OCI-LY1 (cell line): ENCODE data around the gene TAGLN2.

Source experiments
- H2AFZ ChIP-seq: fragments of 200-600 bp; sonication (generic), shearing (Covaris generic); 2 replicates; pipeline ENCODE4 v1.6.0; 2014; ENCODE audit warnings: antibody characterized with exemption, mild to moderate bottlenecking, low read length
- H3F3A ChIP-seq: fragments of 200-600 bp; sonication (generic), shearing (Covaris generic); 2 replicates; pipeline ENCODE4 v1.6.0; 2014; ENCODE audit warnings: mild to moderate bottlenecking, antibody characterized with exemption, low read length, moderate library complexity; ENCODE audit not compliant: insufficient read depth
- H3K27ac ChIP-seq: fragments of 200-600 bp; sonication (generic); 2 replicates; pipeline ENCODE4 v1.5.1; 2014; ENCODE audit warnings: low read length, mixed run types, mild to moderate bottlenecking, low read depth; ENCODE audit not compliant: poor library complexity, severe bottlenecking
- H3K27me3 ChIP-seq: fragments of 200-600 bp; sonication (generic); 2 replicates; pipeline ENCODE4 v1.6.0; 2014; ENCODE audit warnings: antibody characterized with exemption, mild to moderate bottlenecking, low read length, moderate library complexity; ENCODE audit not compliant: insufficient read depth
- H3K36me3 ChIP-seq: fragments of 200-600 bp; sonication (generic); 2 replicates; pipeline ENCODE4 v1.6.1; 2014; ENCODE audit warnings: mild to moderate bottlenecking, antibody characterized with exemption, low read length, moderate library complexity, mixed read lengths; ENCODE audit not compliant: insufficient read depth
- H3K4me1 ChIP-seq: fragments of 200-600 bp; sonication (generic); 2 replicates; pipeline ENCODE4 v1.5.1; 2014; ENCODE audit warnings: mild to moderate bottlenecking, low read length, moderate library complexity; ENCODE audit not compliant: insufficient read depth, severe bottlenecking
- H3K4me2 ChIP-seq: fragments of 200-600 bp; sonication (generic), shearing (Covaris generic); 2 replicates; pipeline ENCODE4 v1.6.1; 2014; ENCODE audit warnings: low read length
- H3K4me3 ChIP-seq: fragments of 200-600 bp; sonication (generic); 2 replicates; pipeline ENCODE4 v1.5.1; 2014; ENCODE audit warnings: low read length, low read depth, mild to moderate bottlenecking, mixed read lengths; ENCODE audit not compliant: poor library complexity, severe bottlenecking
- H3K79me2 ChIP-seq: fragments of 200-600 bp; shearing (Covaris generic); 2 replicates; pipeline ENCODE4 v1.6.1; 2016; ENCODE audit warnings: mixed run types, low read length, mixed read lengths; ENCODE audit not compliant: insufficient read depth
- H3K9ac ChIP-seq: fragments of 200-600 bp; sonication (generic), shearing (Covaris generic); 2 replicates; pipeline ENCODE4 v1.6.1; 2014; ENCODE audit warnings: mild to moderate bottlenecking, low read length, mixed read lengths
- H3K9me2 ChIP-seq: fragments of 200-600 bp; sonication (generic), shearing (Covaris generic); 2 replicates; pipeline ENCODE4 v1.6.1; 2014; ENCODE audit warnings: low read depth, mild to moderate bottlenecking, low read length, mixed read lengths
- H3K9me3 ChIP-seq: fragments of 200-600 bp; shearing (Covaris generic); 2 replicates; pipeline ENCODE4 v1.6.1; 2014; ENCODE audit warnings: low read length, mixed read lengths
- H4K20me1 ChIP-seq: fragments of 200-600 bp; sonication (generic), shearing (Covaris generic); 2 replicates; pipeline ENCODE4 v1.6.0; 2016; ENCODE audit warnings: mild to moderate bottlenecking, low read length; ENCODE audit not compliant: insufficient read depth
- EZH2 ChIP-seq: fragments of 200-600 bp; sonication (generic), shearing (Covaris generic); IDR thresholded peaks from 2 replicates; pipeline ENCODE4 v1.8.0; 2017; ENCODE audit warnings: borderline replicate concordance, mixed run types, mild to moderate bottlenecking, antibody characterized with exemption, low read length, moderate library complexity, mixed read lengths
- TF ChIP-seq, protein P1 (sequence below): fragments of 200-600 bp; sonication (generic), shearing (Covaris generic); IDR thresholded peaks from 2 replicates; pipeline ENCODE4 v1.5.1; 2017; ENCODE audit warnings: mild to moderate bottlenecking, antibody characterized with exemption, low read length, moderate library complexity, mixed read lengths

Gene TAGLN2

DNA sequence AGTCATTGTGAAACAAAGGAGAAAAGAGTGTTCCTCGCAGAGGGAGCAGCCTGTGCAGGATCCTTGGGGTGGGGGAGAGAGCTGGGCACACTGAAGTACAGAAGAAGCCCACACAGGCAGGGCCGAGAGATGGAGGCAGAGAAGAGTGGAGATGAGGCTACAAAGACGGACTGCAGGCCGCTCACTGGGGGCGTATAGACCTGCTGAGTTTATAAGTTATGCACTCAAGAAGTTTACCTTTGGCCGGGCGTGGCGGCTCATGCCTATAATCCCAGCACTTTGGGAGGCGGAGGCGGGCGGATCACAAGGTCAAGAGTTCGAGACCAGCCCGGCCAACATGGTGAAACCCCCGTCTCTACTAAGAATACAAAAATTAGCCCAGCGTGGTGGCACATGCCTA lies 36.3 kb upstream of the TAGLN2 start:
- H3K4me1 ChIP-seq, result no peaks in the 10 kb centered on the region
- no peak overlapping the region for H3K27ac ChIP-seq
- no peak for TF ChIP-seq EZH2
- TF ChIP-seq, protein P1, sequence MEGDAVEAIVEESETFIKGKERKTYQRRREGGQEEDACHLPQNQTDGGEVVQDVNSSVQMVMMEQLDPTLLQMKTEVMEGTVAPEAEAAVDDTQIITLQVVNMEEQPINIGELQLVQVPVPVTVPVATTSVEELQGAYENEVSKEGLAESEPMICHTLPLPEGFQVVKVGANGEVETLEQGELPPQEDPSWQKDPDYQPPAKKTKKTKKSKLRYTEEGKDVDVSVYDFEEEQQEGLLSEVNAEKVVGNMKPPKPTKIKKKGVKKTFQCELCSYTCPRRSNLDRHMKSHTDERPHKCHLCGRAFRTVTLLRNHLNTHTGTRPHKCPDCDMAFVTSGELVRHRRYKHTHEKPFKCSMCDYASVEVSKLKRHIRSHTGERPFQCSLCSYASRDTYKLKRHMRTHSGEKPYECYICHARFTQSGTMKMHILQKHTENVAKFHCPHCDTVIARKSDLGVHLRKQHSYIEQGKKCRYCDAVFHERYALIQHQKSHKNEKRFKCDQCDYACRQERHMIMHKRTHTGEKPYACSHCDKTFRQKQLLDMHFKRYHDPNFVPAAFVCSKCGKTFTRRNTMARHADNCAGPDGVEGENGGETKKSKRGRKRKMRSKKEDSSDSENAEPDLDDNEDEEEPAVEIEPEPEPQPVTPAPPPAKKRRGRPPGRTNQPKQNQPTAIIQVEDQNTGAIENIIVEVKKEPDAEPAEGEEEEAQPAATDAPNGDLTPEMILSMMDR, result no peak
- H3K9ac ChIP-seq, result no peak overlapping the region
- H3K4me2 ChIP-seq, result no peak overlapping the region
- no peaks in the 10 kb centered on the region for H3K9me3 ChIP-seq
- H4K20me1 ChIP-seq, result no peaks in the 10 kb centered on the region
- 0 out of 2 replicates have a peak, but pooled peaks cover 8% of the 10 kb centered on the region for H3K27me3 ChIP-seq
- H3K9me2 ChIP-seq, result no peaks in the 10 kb centered on the region
- H3F3A ChIP-seq, result no peaks in the 10 kb centered on the region
- no peaks in the 10 kb centered on the region for H3K36me3 ChIP-seq
- no peaks in the 10 kb centered on the region for H3K79me2 ChIP-seq
- no peak overlapping the region for H2AFZ ChIP-seq
- no peak overlapping the region for H3K4me3 ChIP-seq

DNA sequence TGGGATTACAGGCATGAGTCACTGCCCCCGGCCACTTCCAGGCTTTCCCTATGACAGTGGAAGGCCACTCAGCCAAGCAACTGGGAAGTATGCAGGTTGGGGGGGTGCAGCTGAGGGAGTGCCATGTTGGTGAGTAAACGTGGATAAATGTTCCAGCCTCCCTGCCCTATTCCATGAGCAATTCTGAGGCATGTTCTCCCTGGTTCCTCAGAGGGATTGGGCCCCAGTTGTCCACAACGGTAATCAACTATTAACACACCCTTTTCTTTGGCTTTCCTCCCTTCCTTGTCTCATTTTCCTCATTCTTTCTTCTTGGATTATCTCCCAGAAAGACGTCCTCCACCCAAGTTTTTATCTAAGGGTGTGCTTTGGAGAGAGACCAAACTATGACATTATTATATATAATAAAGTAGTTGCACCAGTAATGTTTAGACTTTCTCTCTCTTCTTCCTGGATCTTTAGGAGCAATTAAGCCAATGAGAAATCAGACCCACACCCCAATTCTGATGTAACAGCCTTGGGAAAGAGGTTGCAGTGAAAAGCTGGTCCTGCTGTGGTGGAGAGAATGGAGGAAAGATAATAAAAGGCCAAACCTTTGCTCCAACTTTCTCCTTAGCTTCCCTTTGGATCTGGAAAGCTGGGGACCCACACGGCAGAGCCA lies 35.5 kb upstream of the TAGLN2 start:
- no peak for TF ChIP-seq EZH2
- TF ChIP-seq, protein P1, result no peak
- H3K4me2 ChIP-seq, result no peak overlapping the region
- H4K20me1 ChIP-seq, result no peaks in the 10 kb centered on the region
- no peak overlapping the region for H3K9ac ChIP-seq
- peaks cover 8% of the 10 kb centered on the region; the same call in 1 of the 2 replicates for H3K27me3 ChIP-seq
- H3K27ac ChIP-seq, result no peak overlapping the region
- no peak overlapping the region for H3K4me3 ChIP-seq
- H3F3A ChIP-seq, result no peaks in the 10 kb centered on the region
- H3K79me2 ChIP-seq, result no peaks in the 10 kb centered on the region
- H3K4me1 ChIP-seq, result no peaks in the 10 kb centered on the region
- H3K9me2 ChIP-seq, result no peaks in the 10 kb centered on the region
- no peak overlapping the region for H2AFZ ChIP-seq
- H3K36me3 ChIP-seq, result no peaks in the 10 kb centered on the region
- no peaks in the 10 kb centered on the region for H3K9me3 ChIP-seq

DNA sequence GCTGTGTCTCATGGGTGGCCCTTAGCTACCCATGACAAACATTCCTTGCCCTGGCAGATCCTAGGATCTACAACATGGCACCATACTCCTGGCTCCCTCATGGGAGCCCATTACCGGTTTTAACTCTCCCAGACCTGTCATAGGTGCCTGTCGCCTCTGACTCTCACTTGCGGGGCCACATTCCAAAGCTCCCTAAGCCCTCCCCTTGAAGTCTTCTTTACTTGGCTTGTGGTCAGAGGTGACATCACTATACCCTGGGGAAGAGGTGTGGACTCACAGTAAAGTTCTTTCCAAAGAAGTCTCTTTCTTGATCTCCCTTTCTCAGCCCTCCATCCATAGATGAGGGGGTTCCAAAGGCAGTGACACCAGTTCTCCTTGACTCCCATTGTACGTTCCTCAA lies 34.1 kb upstream of the TAGLN2 start:
- H3K4me2 ChIP-seq, result no peak overlapping the region
- no peak overlapping the region for H3K4me3 ChIP-seq
- no peak overlapping the region for H3K9ac ChIP-seq
- no peaks in the 10 kb centered on the region for H3K9me3 ChIP-seq
- no peak overlapping the region for H2AFZ ChIP-seq
- H3F3A ChIP-seq, result no peaks in the 10 kb centered on the region
- peaks cover 8% of the 10 kb centered on the region; the same call in 1 of the 2 replicates for H3K27me3 ChIP-seq
- no peaks in the 10 kb centered on the region for H3K36me3 ChIP-seq
- no peaks in the 10 kb centered on the region for H3K9me2 ChIP-seq
- no peaks in the 10 kb centered on the region for H3K4me1 ChIP-seq
- H3K27ac ChIP-seq, result no peak overlapping the region
- H3K79me2 ChIP-seq, result no peaks in the 10 kb centered on the region
- TF ChIP-seq, protein P1, result no peak
- TF ChIP-seq EZH2, result no peak
- no peaks in the 10 kb centered on the region for H4K20me1 ChIP-seq
